ENCODE measurements around the gene PGBD4.

- TF ChIP-seq CTCF (IDR thresholded peaks at IDR 0.05) = no peak
- no peak for TF ChIP-seq POLR2AphosphoS5 (IDR thresholded peaks at IDR 0.05; ENCODE audit: low read depth, low read length)
Observed at GRCh38 chr15:34079904-34080303, 22.0 kb upstream of the PGBD4 start.

Measured in Panc1 (cell line).